ENCODE data around the gene SCO2.
"Not testable (repeated sequence)": the region's sequence is repeated elsewhere in the genome, so short reads cannot be mapped to it uniquely, and the experiment has no call there.

Gene SCO2

DNA sequence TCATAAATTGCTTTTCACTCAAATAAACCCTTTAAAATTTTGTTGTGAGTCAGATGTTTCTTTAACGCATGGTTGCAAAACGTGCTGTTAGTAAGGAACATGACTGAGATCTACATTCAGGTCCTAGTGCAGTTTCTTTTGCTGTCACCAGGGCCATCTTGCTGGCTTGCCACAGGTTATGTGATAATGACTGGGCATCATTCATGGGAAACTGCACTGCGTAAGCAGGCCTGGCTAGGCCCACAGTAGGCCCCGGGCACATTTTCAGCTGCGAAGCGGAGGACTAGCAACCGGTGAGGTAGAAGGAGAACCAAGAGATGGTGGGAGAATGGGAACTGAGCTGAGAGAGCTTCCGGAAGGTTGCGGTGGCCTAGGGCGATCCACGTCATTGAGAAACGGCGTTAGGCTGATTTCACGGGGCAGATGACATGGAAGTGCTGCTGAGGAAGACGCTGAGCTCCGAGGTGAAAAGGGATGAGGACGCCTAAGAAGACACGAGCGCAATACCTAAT, 17.1 kb upstream of the SCO2 start:
- no peaks in the 10 kb centered on the region for H3K36me3 ChIP-seq (ENCODE audit: insufficient read depth, low read length)
- TF ChIP-seq EZH2 (IDR thresholded peaks at IDR 0.05; ENCODE audit: borderline replicate concordance, low read depth, low read length, severe bottlenecking) = no peak
- TF ChIP-seq, protein P1, sequence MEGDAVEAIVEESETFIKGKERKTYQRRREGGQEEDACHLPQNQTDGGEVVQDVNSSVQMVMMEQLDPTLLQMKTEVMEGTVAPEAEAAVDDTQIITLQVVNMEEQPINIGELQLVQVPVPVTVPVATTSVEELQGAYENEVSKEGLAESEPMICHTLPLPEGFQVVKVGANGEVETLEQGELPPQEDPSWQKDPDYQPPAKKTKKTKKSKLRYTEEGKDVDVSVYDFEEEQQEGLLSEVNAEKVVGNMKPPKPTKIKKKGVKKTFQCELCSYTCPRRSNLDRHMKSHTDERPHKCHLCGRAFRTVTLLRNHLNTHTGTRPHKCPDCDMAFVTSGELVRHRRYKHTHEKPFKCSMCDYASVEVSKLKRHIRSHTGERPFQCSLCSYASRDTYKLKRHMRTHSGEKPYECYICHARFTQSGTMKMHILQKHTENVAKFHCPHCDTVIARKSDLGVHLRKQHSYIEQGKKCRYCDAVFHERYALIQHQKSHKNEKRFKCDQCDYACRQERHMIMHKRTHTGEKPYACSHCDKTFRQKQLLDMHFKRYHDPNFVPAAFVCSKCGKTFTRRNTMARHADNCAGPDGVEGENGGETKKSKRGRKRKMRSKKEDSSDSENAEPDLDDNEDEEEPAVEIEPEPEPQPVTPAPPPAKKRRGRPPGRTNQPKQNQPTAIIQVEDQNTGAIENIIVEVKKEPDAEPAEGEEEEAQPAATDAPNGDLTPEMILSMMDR (IDR thresholded peaks at IDR 0.05; ENCODE audit: borderline replicate concordance, extremely low read depth, low read length, poor library complexity, severe bottlenecking) = no peak
- no peak overlapping the region for H3K4me3 ChIP-seq (ENCODE audit: low read depth in 1 of 2, low read length in 2 of 2)
- H4K20me1 ChIP-seq (ENCODE audit: insufficient read depth, low read length) = peaks cover 7% of the 10 kb centered on the region
- H3K27ac ChIP-seq (ENCODE audit: low read length) = no peak overlapping the region
- no peak for ATAC-seq (ENCODE audit: insufficient read depth, low read depth)
- no peak overlapping the region for H3K9ac ChIP-seq (ENCODE audit: low read depth, low read length)
- peaks cover 21% of the 10 kb centered on the region for H3K4me1 ChIP-seq (ENCODE audit: insufficient read depth, low read length)
- H3K9me3 ChIP-seq (ENCODE audit: insufficient read depth, low read length, severe bottlenecking) = no peaks in the 10 kb centered on the region
- peaks cover 13% of the 10 kb centered on the region for H3K27me3 ChIP-seq (ENCODE audit: insufficient read depth, low read length, poor library complexity)
- no peak overlapping the region for H2AFZ ChIP-seq (ENCODE audit: low read depth, low read length)
- H3K79me2 ChIP-seq (ENCODE audit: insufficient read depth, low read length) = no peaks in the 10 kb centered on the region
- no peak for DNase-seq
- no peak overlapping the region for H3K4me2 ChIP-seq (ENCODE audit: insufficient read depth, low read length)

DNA sequence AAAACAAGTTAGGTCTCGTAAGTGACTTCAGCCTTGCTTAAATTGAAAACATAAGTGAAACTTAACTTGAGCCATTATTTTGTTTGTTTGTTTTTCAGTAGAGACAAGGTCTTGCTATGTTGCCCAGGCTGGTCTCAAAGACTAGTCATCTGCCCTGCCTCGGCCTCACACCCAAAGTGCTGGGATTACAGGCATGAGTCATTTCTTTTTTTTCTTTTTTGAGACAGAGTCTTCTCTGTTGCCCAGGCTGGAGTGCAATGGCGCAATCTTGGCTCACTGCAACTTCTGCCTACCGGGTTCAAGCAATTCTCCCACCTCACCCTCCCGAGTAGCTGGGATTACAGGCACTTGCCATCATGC, 16.2 kb upstream of the SCO2 start:
- not testable (repeated sequence) for H3K79me2 ChIP-seq (ENCODE audit: insufficient read depth, low read length); H4K20me1 ChIP-seq (ENCODE audit: insufficient read depth, low read length); H3K9ac ChIP-seq (ENCODE audit: low read depth, low read length); ATAC-seq (ENCODE audit: insufficient read depth, low read depth); H3K27ac ChIP-seq (ENCODE audit: low read length); H3K4me2 ChIP-seq (ENCODE audit: insufficient read depth, low read length); DNase-seq; H3K4me3 ChIP-seq (ENCODE audit: low read depth in 1 of 2, low read length in 2 of 2); H2AFZ ChIP-seq (ENCODE audit: low read depth, low read length); H3K36me3 ChIP-seq (ENCODE audit: insufficient read depth, low read length); H3K9me3 ChIP-seq (ENCODE audit: insufficient read depth, low read length, severe bottlenecking)
- H3K27me3 ChIP-seq (ENCODE audit: insufficient read depth, low read length, poor library complexity) = peaks cover 13% of the 10 kb centered on the region
- H3K4me1 ChIP-seq (ENCODE audit: insufficient read depth, low read length) = peaks cover 21% of the 10 kb centered on the region

DNA sequence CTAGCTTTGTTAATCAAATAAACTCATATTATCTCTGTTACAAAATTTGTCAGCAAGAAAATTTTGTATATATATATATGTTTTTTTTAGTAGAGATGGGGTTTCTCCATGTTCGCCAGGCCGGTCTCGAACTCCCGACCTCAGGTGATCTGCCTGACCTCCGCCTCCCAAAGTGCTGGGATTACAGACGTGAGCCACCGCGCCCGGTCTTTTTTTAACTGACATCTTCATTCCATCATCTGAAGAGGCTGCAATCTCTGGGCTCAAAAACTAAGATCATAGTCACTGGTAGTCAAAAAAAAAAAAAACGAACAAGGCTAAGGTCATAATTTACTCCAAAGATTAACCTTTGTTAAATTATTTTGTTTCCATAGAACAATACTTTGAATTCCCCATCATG, 15.0 kb upstream of the SCO2 start:
- H3K4me1 ChIP-seq (ENCODE audit: insufficient read depth, low read length) = peaks cover 13% of the 10 kb centered on the region
- no peak overlapping the region for H3K27ac ChIP-seq (ENCODE audit: low read length)
- peaks cover 7% of the 10 kb centered on the region for H4K20me1 ChIP-seq (ENCODE audit: insufficient read depth, low read length)
- H3K4me3 ChIP-seq (ENCODE audit: low read depth in 1 of 2, low read length in 2 of 2) = no peak overlapping the region
- H3K27me3 ChIP-seq (ENCODE audit: insufficient read depth, low read length, poor library complexity) = peaks cover 13% of the 10 kb centered on the region
- H2AFZ ChIP-seq (ENCODE audit: low read depth, low read length) = no peak overlapping the region
- no peaks in the 10 kb centered on the region for H3K79me2 ChIP-seq (ENCODE audit: insufficient read depth, low read length)
- TF ChIP-seq, protein P1 (IDR thresholded peaks at IDR 0.05; ENCODE audit: borderline replicate concordance, extremely low read depth, low read length, poor library complexity, severe bottlenecking) = no peak
- no peak for TF ChIP-seq EZH2 (IDR thresholded peaks at IDR 0.05; ENCODE audit: borderline replicate concordance, low read depth, low read length, severe bottlenecking)
- no peak for DNase-seq
- H3K4me2 ChIP-seq (ENCODE audit: insufficient read depth, low read length) = no peak overlapping the region
- no peak overlapping the region for H3K9ac ChIP-seq (ENCODE audit: low read depth, low read length)
- H3K36me3 ChIP-seq (ENCODE audit: insufficient read depth, low read length) = no peaks in the 10 kb centered on the region
- no peak for ATAC-seq (ENCODE audit: insufficient read depth, low read depth)
- H3K9me3 ChIP-seq (ENCODE audit: insufficient read depth, low read length, severe bottlenecking) = no peaks in the 10 kb centered on the region

- Histone ChIP-seq H3K27me3 (ENCODE audit: insufficient read depth, low read length, poor library complexity) (no peaks in the 10 kb centered on the region), H3K4me1 (ENCODE audit: insufficient read depth, low read length) (no peaks in the 10 kb centered on the region), H3K4me2 (ENCODE audit: insufficient read depth, low read length) (no peak overlapping the region), H3K4me3 (ENCODE audit: low read depth in 1 of 2, low read length in 2 of 2) (no peak overlapping the region), H4K20me1 (ENCODE audit: insufficient read depth, low read length) (no peaks in the 10 kb centered on the region), H3K36me3 (ENCODE audit: insufficient read depth, low read length) (no peaks in the 10 kb centered on the region), H3K9ac (ENCODE audit: low read depth, low read length) (no peak overlapping the region), H3K79me2 (ENCODE audit: insufficient read depth, low read length) (no peaks in the 10 kb centered on the region), H3K9me3 (ENCODE audit: insufficient read depth, low read length, severe bottlenecking) (no peaks in the 10 kb centered on the region), H3K27ac (ENCODE audit: low read length) (no peak overlapping the region), H2AFZ (ENCODE audit: low read depth, low read length) (no peak overlapping the region)
- no peak for DNase-seq
- ATAC-seq (ENCODE audit: insufficient read depth, low read depth) = no peak
- no peak for TF ChIP-seq EZH2 (IDR thresholded peaks at IDR 0.05; ENCODE audit: borderline replicate concordance, low read depth, low read length, severe bottlenecking)
- TF ChIP-seq, protein P1 (IDR thresholded peaks at IDR 0.05; ENCODE audit: borderline replicate concordance, extremely low read depth, low read length, poor library complexity, severe bottlenecking) = no peak
Observed at GRCh38 chr22:50537765-50538164, 12.4 kb upstream of the SCO2 start.

Data from DND-41 (cell line).